Prostate gland (tissue), 2 donors: ENCODE measurements around the gene LIN28B.

Source experiments
- POLR2A ChIP-seq: fragments of 450-650 bp; IDR thresholded peaks from one replicate; pipeline ENCODE4 v1.6.1; 2016; ENCODE audit warnings: antibody characterized with exemption, mild to moderate bottlenecking
- POLR2AphosphoS5 ChIP-seq: sonication (generic); formaldehyde crosslinking; IDR thresholded peaks from one replicate; pipeline ENCODE4 v1.6.1; 2017; ENCODE audit warnings: antibody characterized with exemption
- TF ChIP-seq, protein P1 (sequence below), 4 experiments: fragments of 200-600 bp in 2 of 4; fragments of 450-650 bp in 2 of 4; sonication (generic) in 2 of 4; IDR thresholded peaks; 1 replicate in 3 of 4; 2 replicates in 1 of 4; pipeline ENCODE4 v1.5.1; 2016 to 2019; ENCODE audit warnings: antibody characterized with exemption in 4 of 4, mild to moderate bottlenecking in 2 of 4, moderate library complexity in 2 of 4

GRCh38 chr6:104940893-104941728, 15.8 kb upstream of the LIN28B start:
- TF ChIP-seq POLR2A (no peak), POLR2AphosphoS5 (no peak)
- TF ChIP-seq, protein P1, sequence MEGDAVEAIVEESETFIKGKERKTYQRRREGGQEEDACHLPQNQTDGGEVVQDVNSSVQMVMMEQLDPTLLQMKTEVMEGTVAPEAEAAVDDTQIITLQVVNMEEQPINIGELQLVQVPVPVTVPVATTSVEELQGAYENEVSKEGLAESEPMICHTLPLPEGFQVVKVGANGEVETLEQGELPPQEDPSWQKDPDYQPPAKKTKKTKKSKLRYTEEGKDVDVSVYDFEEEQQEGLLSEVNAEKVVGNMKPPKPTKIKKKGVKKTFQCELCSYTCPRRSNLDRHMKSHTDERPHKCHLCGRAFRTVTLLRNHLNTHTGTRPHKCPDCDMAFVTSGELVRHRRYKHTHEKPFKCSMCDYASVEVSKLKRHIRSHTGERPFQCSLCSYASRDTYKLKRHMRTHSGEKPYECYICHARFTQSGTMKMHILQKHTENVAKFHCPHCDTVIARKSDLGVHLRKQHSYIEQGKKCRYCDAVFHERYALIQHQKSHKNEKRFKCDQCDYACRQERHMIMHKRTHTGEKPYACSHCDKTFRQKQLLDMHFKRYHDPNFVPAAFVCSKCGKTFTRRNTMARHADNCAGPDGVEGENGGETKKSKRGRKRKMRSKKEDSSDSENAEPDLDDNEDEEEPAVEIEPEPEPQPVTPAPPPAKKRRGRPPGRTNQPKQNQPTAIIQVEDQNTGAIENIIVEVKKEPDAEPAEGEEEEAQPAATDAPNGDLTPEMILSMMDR (IDR thresholded peaks at IDR 0.05) = peak in 1 of 4 experiments; percentile 36
